Heart right ventricle (tissue), 16 donors: Measurements from ENCODE around the gene PICK1. TPM values are rescaled to one million over a fixed set of nuclear protein-coding genes. Genes with fewer than 3 reads are reported as not detected.
A peak's percentile ranks its signal among the peaks of the same experiment; 100 is the strongest.

ENCODE experiments used
- ATAC-seq, 8 donors: fragments of 200-7000 bp; cut with Tn5 transposase; one replicate each; pipeline ENCODE4 v1.9.1; 2020; ENCODE audit warnings: mild to moderate bottlenecking in 8 of 8, moderate library complexity in 8 of 8, moderate number of reproducible peaks in 1 of 8
- DNase-seq, 2 donors: peaks; one replicate each; pipeline ENCODE4 v3.0.0-alpha.2; 2020
- H3K27ac ChIP-seq, 10 donors: fragments of 200-600 bp; sonication (generic) in 2 of 10; one replicate each; pipeline versions ENCODE4 v1.5.0 to v1.8.0; 2020 to 2022; ENCODE audit warnings: mild to moderate bottlenecking in 3 of 10
- H3K27me3 ChIP-seq, 7 donors: fragments of 200-600 bp; one replicate each; pipeline ENCODE4 v1.8.0; 2021 to 2022; ENCODE audit warnings: mild to moderate bottlenecking in 2 of 7
- H3K36me3 ChIP-seq, 9 donors: fragments of 200-600 bp; sonication (generic) in 1 of 9; one replicate each; pipeline versions ENCODE4 v1.5.0 to v1.8.0; 2020 to 2022; ENCODE audit warnings: mild to moderate bottlenecking in 2 of 9
- H3K4me1 ChIP-seq, 9 donors: fragments of 200-600 bp; sonication (generic) in 1 of 9; one replicate each; pipeline versions ENCODE4 v1.5.0 to v1.8.0; 2020 to 2022; ENCODE audit warnings: mild to moderate bottlenecking in 4 of 9
- H3K4me3 ChIP-seq, 10 donors: fragments of 200-600 bp; sonication (generic) in 2 of 10; one replicate each; pipeline versions ENCODE4 v1.5.0 to v1.8.0; 2020 to 2022; ENCODE audit warnings: mild to moderate bottlenecking in 7 of 10, moderate library complexity in 2 of 10
- H3K9me3 ChIP-seq, 11 donors: fragments of 200-600 bp in 10 of 11; sonication (generic) in 2 of 11; one replicate each; pipeline versions ENCODE4 v1.5.0 to v1.8.0; 2013 to 2022; ENCODE audit warnings: mild to moderate bottlenecking in 2 of 11, control low read depth in 1 of 11, moderate library complexity in 1 of 11
- WGBS, 2 donors: extraction: QIAGEN DNeasy Blood & Tissue Kit; methylation state at CpG; one replicate each; pipeline ENCODE4 v1.1.7; 2013; ENCODE audit warnings: inconsistent platforms in 1 of 2; 5-methylcytosine and 5-hydroxymethylcytosine counted together
- intact Hi-C, 10 donors: fragments of 100-400 bp; cut with DNase I; formaldehyde crosslinking; loops; one replicate each; pipeline versions ENCODE4 v1.11.1 to v1.14.2; 2022
- polyA plus RNA-seq, 2 donors: library from polyadenylated mRNA; stranded (reverse); fragments of 200-250 nt; gene quantifications; one replicate each; pipeline ENCODE4 v1.2.3, GENCODE V29; 2013
- total RNA-seq, 10 donors: library from RNA; stranded (reverse); fragmentation: NEBNext Ultra II Directional in 3 of 10; extraction: Animal tissue kit (Norgen Biotek cat#: 25700) in 3 of 10; gene quantifications; one replicate each; pipeline versions ENCODE4 v1.2.1 to v1.2.4, GENCODE V29; 2021 to 2023
- TF ChIP-seq, protein P1 (sequence below), 9 donors: fragments of 200-600 bp; sonication (generic) in 2 of 9; IDR thresholded peaks; one replicate each; pipeline versions ENCODE4 v1.5.0 to v1.8.0; 2021 to 2022; ENCODE audit warnings: antibody characterized with exemption in 9 of 9, mild to moderate bottlenecking in 5 of 9, moderate library complexity in 1 of 9
- donor health status: Arrhythmogenic right ventricular cardiomyopathy.
- donor health status: ischemic (EF 13 %, LVEDD 7.1; RV severe dilation, severe dysfunction).
- donor health status: healthy with polysubstance abuse.
- donor health status: DM: no; HTN: yes; CAD: no.
- donor health status: DM: no; HTN: no; CAD: no.
- donor health status: ischemic (EF 25% LVEDD 6.9; RV normal size, moderate dysfunction).
- donor health status: ischemic (EF 25% LVEDD 5.7; RV mildly dilated, moderate dysfunction).
- donor health status: healthy.
- donor health status: DM: yes; HTN: yes; CAD: no.
- donor health status: Ischemic cardiomyopathy.
- donor health status: ischemic (EF 35%, LVEDD 5.7; RV mildly dilated, moderate dysfunction).
- donor health status: nonischemic (EF 11% LVEDD 7.7; RV severe dilation, severe dysfunction).
- donor health status: DM: yes; HTN: yes; CAD: no.
- donor health status: PGD.
- donor health status: ischemic (EF 29% LVEDD 5.4; RV normal size, mild dysfunction).
- donor health status: nonischemic (EF 23%, LVEDD 6.1; RV moderate dilation, normal function).

Gene PICK1
- total and polyA plus RNA-seq, 12 donors = 17.4 to 32.9 (median 23.2) TPM

DNA sequence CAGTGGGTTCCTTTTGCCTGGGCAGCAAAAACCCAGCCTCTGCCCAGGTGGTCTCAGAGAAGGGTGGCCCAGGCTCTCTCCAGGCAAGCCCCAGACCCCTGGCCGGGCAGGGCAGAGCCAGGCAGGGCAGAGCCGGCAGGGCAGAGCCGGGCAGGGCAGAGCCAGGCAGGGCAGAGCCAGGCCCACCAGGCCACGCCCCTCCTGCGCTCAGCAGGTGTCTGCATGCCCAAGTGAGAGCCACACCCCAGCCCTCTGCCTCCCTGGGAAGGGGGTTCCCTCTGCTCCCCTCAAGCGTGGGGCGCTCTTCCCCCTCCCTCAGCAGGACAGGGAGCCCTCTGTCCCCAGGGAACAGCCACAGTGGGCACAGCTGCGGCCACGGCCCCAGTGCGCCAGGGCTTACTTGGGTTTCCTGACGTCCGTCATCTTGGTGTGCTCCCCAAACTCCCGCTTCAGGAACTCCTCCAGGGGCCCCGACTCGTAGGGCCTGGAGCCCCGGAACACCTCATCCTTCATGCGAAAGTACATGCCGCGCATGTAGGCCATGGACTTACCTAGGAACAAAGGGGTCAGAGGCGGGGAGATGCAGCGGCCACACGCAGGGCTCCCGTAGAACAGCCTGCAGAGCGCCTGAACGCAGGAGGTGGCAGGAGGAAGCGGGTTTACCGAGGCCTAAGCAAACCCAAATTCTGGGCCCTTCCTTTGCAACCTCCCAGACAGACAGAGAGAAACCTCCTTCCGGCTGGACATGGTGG lies 63.3 kb downstream of the PICK1 start:
- Histone ChIP-seq H3K36me3 (peaks cover 0 to 17% (median 0%) of the 10 kb centered on the region in 9 donors), H3K4me3 (no peak overlapping the region), H3K9me3 (no peaks in the 10 kb centered on the region), H3K4me1 (no peaks in the 10 kb centered on the region), H3K27ac (no peak overlapping the region), H3K27me3 (no peaks in the 10 kb centered on the region)
- ATAC-seq = peak in 1 of 8 donors; percentile 32
- intact Hi-C loops = loop anchor here in 1 of 10 donors (10.0 kb wide), 1 partner anchor 224 kb away; no protein-coding TSS in a partner anchor
- 93 to 94% methylated on average over 28 of the region's 28 CpGs for WGBS, 2 donors
- TF ChIP-seq, protein P1, sequence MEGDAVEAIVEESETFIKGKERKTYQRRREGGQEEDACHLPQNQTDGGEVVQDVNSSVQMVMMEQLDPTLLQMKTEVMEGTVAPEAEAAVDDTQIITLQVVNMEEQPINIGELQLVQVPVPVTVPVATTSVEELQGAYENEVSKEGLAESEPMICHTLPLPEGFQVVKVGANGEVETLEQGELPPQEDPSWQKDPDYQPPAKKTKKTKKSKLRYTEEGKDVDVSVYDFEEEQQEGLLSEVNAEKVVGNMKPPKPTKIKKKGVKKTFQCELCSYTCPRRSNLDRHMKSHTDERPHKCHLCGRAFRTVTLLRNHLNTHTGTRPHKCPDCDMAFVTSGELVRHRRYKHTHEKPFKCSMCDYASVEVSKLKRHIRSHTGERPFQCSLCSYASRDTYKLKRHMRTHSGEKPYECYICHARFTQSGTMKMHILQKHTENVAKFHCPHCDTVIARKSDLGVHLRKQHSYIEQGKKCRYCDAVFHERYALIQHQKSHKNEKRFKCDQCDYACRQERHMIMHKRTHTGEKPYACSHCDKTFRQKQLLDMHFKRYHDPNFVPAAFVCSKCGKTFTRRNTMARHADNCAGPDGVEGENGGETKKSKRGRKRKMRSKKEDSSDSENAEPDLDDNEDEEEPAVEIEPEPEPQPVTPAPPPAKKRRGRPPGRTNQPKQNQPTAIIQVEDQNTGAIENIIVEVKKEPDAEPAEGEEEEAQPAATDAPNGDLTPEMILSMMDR (IDR thresholded peaks at IDR 0.05) = no peak
- DNase-seq = no peak

DNA sequence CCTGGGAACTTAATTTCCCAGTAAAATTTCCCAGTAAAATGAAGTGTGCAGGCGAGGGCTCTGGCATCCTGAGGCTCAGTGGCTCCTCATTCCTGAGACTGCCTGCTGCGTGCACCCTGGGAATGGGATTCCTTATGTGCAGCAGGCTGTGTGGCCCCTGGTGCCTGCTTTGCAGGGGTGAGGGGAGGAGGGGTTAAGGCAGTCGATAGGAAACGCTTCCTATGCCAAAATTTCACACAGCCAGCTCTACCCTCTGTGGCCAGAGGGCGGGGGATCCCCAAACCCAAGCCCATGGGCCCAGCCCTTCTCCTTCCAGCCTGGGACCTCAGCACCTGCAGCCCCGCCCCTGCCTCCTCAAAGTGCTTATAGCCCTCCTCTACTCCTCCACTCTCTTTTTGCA lies 65.4 kb downstream of the PICK1 start:
- ATAC-seq (no peak), DNase-seq (no peak)
- intact Hi-C loops = loop anchor here in 1 of 10 donors (10.0 kb wide), 1 partner anchor 222 kb away; no protein-coding TSS in a partner anchor
- H3K36me3 ChIP-seq = peaks cover 0 to 26% (median 0%) of the 10 kb centered on the region in 9 donors
- TF ChIP-seq, protein P1 (IDR thresholded peaks at IDR 0.05) = no peak
- H3K27me3 ChIP-seq = no peaks in the 10 kb centered on the region
- WGBS, 2 donors = 86 to 87% methylated on average over 6 of the region's 6 CpGs
- H3K27ac ChIP-seq = no peak overlapping the region
- H3K4me1 ChIP-seq = no peaks in the 10 kb centered on the region
- no peaks in the 10 kb centered on the region for H3K9me3 ChIP-seq
- no peak overlapping the region for H3K4me3 ChIP-seq

DNA sequence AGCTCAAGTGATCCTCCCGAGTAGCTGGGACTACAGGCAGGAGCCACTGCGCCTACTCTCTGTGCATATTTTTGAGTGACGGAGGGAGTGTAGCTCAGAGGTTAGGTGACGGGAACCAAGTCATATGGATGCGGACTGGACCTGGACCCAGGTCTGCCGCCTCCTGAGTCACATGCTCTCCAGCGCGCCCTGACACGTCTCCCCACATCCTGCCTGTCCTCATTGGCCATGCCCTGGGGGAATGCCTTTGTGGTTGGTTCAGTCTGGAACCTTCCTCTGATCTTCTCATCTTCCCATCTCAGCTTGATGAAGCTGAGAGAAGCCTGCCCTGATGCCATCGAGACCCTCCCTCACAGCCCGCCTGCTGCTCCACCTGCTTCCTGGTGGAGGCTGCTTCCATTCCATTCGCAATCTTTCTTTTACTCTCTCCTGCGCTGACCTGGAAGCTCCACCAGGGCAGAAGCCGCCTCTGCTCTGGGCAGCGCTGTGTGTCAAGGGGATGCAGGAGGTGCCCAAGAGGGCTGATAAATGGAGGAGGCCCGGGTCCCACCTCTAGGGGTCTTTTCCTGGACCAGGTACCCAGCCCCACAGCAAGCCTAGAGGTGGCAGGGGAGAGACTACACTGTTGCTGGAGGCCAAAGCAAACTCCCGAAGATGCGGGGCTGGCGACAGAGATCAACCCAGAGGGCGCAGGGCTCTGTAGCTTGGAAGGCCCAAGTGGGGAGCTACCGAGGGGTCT lies 67.2 kb downstream of the PICK1 start:
- no peak for DNase-seq

More for the DNA sequence above, 67.2 kb downstream of the PICK1 start:
- no peaks in the 10 kb centered on the region for H3K9me3 ChIP-seq
- no peaks in the 10 kb centered on the region for H3K4me1 ChIP-seq
- no peak overlapping the region for H3K4me3 ChIP-seq
- H3K27me3 ChIP-seq = no peaks in the 10 kb centered on the region
- ATAC-seq = no peak
- WGBS, 2 donors = 95 to 96% methylated on average over 21 of the region's 21 CpGs
- H3K36me3 ChIP-seq = peaks cover 0 to 38% (median 0%) of the 10 kb centered on the region in 9 donors
- no peak overlapping the region for H3K27ac ChIP-seq
- TF ChIP-seq, protein P1 (IDR thresholded peaks at IDR 0.05) = no peak
- intact Hi-C loops = loop anchor here in 1 of 10 donors (10.0 kb wide), 1 partner anchor 220 kb away; no protein-coding TSS in a partner anchor
